ENCODE data around the gene PRSS12. TPM values are rescaled to one million over a fixed set of nuclear protein-coding genes. Genes with fewer than 3 reads are reported as not detected.
"Not testable (repeated sequence)": the region's sequence is repeated elsewhere in the genome, so short reads cannot be mapped to it uniquely, and the experiment has no call there.

PRSS12 gene, protein sequence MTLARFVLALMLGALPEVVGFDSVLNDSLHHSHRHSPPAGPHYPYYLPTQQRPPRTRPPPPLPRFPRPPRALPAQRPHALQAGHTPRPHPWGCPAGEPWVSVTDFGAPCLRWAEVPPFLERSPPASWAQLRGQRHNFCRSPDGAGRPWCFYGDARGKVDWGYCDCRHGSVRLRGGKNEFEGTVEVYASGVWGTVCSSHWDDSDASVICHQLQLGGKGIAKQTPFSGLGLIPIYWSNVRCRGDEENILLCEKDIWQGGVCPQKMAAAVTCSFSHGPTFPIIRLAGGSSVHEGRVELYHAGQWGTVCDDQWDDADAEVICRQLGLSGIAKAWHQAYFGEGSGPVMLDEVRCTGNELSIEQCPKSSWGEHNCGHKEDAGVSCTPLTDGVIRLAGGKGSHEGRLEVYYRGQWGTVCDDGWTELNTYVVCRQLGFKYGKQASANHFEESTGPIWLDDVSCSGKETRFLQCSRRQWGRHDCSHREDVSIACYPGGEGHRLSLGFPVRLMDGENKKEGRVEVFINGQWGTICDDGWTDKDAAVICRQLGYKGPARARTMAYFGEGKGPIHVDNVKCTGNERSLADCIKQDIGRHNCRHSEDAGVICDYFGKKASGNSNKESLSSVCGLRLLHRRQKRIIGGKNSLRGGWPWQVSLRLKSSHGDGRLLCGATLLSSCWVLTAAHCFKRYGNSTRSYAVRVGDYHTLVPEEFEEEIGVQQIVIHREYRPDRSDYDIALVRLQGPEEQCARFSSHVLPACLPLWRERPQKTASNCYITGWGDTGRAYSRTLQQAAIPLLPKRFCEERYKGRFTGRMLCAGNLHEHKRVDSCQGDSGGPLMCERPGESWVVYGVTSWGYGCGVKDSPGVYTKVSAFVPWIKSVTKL
- 6.7 and 12.2 TPM in 2 replicates for total RNA-seq (2014; rRNA removed; shearing (Covaris generic))

DNA sequence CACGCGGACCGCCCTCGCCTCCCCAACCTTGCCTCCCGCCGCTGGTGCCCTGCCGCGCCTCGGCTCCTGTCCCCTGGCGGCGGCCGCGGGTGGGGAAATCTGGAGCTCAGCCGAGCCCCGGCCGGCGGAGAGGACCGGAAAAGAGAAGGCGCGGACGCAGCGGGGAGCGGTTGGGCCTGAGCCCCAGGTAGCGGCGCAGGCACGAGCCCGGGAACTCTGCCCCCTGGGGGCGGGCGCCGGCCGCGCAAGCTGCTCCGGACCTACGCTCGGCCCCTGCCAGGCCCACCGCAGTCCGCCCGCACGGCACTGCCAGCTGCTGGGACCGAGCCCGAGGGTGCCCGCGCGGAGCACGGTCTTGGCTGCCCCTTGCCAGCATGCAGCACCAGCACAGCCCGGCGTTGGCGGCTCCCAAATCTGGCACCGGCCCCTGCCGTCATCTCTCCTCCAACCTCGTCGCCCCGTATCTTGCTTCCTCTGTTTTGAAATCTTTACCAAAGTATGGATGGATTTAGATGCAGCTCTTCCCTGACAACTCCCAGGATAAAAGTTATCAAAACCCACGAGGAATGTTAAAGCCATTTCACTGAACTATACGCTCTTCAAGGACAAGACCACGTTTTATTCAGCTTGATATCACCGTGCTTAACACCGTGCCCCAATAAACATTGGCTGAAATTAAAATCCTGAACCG, at the start of gene PRSS12:
Gene PRSS12, minus strand, starts transcription at position 161 of the 691 bp plus-strand sequence. CDS start 283 bp downstream, outside the sequence.
- peak; percentile 63 for DNase-seq (ENCODE audit: low spot score)

DNA sequence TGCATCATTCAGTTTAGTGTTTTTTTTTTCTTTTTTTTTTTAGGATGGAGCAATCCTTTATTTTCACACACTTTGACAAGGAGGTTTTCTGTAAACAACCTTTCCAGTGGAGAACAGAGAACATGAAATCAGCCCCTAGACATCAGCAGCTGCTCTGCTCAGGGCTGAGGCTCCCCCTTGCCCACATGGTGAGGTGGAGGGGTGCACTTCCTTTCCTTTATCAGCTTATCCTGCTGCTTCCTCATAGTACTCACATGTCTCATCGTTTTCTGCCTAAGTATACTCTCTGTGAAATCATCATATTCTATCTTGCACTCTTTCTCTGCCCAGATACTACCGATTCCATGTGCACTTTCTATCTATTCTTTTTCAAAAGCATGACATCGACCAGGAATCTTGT, 47.6 kb upstream of the PRSS12 start:
- no peak for DNase-seq (ENCODE audit: low spot score)

DNA sequence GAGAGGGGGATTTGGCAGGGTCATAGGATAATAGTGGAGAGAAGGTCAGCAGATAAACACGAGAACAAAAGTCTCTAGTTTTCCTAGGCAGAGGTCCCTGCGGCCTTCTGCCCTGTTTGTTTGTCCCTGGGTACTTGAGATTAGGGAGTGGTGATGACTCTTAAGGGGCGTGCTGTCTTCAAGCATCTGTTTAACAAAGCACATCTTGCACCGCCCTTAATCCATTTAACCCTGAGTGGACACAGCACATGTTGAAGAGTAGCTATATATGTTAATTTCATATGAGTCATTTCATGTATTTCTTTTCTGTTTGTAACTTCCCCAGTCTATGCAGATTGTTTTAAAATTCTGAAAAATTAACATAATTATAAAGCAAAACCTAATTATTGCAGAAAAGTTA, 47.1 kb upstream of the PRSS12 start:
- DNase-seq (ENCODE audit: low spot score), result not testable (repeated sequence)

DNA sequence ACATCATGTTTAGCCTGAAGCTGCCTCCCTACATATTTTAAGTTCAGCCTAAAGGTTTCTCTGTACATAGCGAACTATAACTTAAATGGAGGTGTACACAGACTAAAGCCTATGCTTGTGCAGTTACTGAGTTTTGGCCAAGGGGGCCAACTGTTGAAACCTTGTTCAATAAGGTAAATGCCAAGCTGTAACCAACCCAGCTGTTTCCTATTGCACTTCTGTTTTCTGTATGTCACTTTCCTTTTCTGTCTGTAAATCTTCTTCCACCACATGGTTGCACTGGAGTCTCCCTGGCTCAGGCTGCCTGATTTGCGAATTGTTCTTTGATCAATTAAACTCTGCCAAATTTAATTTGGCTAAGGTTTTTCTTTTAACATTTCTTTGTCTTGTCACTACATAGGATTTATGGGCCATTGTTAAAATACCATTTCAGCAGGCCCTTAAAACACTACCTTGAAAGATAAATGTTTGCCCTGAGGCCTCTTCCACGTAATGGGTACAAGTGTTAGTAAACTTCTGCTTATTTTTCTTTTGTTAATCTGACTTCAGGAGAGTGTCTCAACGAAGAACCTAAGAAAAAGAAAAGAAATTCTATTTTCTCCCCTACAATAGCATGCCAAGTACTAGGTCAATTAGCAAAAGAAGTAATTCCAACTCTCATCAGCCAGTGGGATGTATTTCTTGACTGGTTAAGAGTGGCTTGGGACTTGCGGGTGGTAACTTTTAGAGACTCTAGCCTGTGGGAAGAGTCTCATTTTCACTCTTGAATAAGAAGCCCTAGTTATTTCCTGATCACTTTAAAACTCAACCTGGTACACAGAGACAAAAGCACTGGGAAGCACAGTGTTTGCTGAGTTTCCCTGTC, 45.7 kb upstream of the PRSS12 start:
- no peak for DNase-seq (ENCODE audit: low spot score)

DNA sequence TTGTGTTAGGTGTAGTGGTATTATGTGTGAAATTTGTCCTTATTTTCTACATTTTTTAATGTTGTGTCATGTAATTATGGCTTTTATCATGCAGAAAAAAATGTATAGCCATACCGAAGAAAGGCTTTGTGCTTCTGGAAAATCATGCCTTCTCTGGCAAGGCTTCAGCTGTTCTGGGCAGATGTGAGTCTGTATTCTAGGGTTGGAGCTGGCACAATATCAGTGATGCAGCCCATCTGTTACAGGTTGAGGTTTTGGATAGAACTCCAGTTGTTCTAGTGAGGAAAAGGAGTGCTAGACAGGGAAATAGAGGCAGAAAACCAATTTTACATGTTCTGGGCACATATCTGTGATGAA, 44.8 kb upstream of the PRSS12 start:
- no peak for DNase-seq (ENCODE audit: low spot score)

DNA sequence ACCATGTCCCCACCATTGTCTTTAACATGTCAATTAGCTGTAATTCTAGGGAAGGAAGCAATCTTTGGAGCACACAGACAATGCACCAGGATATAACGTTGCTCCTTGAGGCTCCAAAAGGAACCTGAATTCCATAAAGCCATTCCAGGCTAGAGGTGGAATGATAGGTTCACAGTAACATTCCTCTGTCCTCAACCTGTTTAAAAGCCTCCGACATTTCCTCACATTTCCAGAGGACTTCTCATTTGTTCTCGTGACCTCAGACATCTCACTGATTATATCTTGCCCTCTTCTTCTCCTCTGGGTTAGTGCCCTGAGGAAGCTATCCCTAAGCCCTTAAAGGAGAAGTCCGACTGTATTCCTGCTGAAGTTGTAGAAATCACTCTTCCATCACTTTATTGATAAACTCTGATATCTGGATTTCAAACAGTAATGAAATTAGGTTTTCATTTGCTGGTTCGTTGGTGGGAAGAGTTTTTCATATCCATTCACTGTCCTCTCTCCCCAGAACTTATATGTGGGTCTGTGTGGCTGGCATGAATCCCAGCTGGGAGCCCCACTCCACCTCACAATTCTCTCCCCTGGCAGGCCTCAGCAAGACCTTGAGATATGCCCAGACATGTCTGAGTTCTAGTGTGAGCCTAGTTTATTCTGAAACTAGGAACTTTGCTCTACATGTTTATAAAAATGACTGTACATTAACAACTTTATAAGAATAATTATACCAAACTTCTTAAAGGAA, 44.2 kb upstream of the PRSS12 start:
- no peak for DNase-seq (ENCODE audit: low spot score)

DNA sequence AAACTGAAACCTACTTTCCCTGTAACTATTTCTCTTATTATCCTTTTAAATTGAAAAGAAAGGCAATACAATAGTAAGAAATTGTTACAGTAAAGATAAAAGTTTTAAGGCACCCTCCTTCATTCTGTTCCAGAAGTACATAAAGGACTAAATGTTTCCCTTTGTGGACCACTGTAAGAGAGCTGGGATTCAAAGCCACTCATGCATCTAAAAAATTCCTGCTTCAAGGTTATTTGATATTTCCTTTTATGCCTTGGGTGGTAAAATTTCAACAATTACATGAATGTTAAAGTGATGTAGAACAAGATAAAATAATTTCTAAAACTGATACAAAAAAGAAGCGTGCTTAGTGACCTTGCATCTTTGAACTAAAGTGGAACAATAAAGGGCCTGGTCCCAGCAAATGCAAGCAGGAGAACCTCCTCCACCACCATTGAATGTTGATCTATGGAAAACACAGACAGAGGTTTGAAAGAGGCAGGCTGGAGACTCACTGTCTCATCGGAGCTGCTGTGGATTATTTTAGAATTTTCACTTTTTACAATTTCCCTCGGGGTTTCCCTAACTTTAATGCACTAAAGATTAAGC, 42.3 kb upstream of the PRSS12 start:
- DNase-seq (ENCODE audit: low spot score), result no peak

DNA sequence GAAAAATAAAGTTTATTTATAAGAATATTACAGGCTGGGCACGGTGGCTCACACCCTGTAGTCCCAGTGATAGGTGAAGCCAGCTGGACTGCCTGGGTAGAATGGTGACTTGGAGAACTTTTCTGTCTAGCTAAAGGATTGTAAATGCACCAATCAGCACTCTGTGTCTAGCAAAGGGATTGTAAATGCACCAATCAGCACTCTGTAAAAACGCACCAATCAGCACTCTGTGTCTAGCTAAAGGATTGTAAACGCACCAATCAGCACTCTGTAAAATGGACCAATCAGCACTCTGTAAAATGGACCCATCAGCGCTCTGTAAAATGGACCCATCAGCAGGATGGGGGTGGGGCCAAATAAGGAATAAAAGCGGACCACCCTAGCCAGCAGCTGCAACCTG, 39.7 kb upstream of the PRSS12 start:
- not testable (repeated sequence) for DNase-seq (ENCODE audit: low spot score)

DNA sequence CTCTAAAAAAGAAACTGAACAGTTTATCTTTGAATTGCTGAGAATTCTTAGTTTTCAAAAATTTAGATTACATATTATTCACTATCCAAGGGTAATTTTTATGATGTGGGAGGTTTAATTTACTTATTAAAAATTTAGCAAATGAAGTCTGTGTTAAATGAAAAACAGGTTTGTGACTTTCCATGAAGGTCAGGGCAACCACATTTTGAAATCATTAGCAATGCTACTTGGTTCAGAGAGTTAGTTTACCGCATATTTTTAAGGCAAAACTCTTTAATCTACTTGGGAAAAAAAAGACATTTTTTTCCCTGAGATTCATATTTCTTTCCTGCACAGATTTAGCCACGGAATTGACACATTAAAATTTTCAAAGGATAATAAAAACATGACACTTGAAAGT, 37.3 kb upstream of the PRSS12 start:
- DNase-seq (ENCODE audit: low spot score), result no peak

DNA sequence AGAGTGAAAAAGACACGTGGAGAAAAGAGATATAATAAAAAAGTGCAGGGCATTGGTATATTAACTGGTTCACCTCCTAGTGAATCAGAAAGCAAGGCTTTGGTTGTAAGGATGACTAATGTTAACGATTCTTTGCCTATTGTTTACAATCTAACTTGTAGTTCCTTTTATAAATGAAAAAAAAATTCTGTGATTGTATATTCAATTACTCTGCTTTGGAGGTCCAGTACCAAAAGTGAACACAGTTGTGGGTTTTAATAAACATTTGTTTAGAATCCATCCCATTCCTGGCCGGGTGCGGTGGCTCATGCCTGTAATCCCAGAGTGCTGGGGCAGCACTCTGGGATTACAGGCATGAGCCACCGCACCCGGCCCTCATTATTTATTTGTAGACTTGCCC, 36.9 kb upstream of the PRSS12 start:
- peak; percentile 35 for DNase-seq (ENCODE audit: low spot score)

DNA sequence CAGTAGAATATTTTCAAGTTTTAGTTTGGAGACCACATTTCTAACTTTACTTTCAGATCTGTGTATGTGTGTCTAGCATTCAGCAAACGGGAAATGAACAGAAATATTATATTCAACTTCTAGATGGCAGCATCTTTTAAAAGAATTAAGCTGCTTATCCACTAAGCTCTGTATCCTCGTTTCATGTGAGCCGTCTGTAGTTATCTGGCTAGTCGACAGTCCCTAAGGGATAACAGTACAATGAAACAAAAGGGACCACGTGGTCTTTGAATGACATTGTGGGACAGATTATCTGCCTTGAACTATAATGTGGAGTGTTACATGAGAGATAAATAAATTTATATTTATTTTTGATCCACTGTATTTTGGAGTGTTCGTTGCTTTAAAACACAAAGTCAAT, 35.8 kb upstream of the PRSS12 start:
- no peak for DNase-seq (ENCODE audit: low spot score)

DNA sequence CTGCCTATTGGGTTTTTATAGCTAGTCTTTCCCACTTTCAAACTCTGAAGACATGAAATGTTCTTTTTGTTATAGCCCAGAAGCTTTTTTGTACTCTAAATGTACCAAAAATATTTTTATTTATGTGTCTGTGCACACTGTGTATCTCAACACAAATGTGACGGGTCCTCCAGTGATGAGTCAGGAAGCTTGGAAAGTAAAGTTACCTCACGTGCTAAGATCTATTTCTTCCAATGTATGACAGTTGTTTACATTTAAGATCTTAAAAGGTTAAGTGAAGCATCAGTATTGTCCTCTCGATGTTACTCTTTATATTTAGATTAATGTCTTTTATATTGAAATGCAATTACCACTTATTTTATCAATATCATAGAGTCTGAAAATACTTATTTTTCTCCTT, 29.1 kb upstream of the PRSS12 start:
- no peak for DNase-seq (ENCODE audit: low spot score)

DNA sequence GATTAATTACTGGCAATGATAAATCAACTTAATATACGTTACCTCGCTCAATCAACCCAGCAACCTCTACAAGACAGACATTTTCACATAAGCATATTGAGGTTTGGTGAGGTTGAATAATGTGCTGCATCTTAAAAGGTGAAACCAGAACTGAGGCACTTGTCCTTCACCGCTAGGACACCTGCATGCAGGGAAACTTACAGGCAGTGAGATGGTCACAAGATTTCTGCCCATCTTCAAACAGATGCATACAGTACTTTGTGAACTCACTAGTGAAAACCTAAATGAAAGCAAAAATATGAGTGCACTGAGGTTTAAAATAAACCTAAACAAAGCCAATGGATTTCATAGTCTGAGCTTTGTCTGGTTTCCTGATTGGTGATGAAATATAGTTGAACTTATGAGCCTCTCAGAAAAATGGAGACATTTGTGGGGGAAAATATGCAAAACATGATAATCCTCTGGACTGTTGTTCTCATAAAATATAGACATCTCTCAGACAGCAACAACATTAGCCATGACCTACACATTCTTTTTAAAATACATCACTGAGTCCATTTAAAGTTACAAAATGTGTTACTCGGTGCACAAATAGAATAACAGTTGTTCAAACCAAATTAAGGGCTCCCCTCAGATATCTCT, 20.9 kb upstream of the PRSS12 start:
- DNase-seq (ENCODE audit: low spot score), result no peak

DNA sequence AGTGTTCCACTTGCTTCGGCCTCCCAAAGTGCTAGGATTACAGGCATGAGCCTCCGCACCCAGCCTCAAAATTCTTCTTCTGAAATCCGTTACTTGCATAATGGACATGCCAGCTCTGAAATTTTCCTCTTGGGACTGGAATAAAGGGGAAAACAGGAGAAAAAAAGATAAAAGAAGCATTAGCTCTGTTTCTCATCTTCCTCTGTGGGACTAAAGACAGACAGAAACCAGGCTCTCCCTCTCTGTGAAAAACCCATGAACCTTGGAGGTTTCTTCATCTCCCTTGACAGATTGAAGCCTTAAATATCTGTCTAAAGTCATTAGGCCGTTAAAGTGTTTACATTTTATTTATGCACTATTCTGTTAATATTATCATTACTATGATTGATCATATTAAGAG, 19.4 kb upstream of the PRSS12 start:
- no peak for DNase-seq (ENCODE audit: low spot score)

DNA sequence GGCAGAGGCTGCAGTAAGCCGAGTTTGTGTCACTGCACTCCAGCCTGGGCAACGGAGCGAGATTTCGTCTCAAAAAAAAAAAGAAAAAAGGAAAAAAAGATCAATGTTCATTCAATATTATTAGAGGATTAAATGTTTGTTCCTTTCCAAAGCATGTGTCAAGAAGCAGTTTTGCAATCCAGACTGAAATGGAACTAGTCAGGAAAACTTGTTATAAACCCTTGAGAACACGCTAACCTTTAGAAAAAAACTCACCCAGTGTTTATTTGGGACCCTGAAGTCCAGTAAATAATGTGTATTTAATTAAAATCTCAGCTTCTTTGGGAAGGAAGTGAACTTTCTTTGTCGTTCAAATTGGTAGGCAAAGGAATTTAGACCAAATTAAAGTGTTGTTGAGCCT, 16.4 kb upstream of the PRSS12 start:
- DNase-seq (ENCODE audit: low spot score), result no peak

DNA sequence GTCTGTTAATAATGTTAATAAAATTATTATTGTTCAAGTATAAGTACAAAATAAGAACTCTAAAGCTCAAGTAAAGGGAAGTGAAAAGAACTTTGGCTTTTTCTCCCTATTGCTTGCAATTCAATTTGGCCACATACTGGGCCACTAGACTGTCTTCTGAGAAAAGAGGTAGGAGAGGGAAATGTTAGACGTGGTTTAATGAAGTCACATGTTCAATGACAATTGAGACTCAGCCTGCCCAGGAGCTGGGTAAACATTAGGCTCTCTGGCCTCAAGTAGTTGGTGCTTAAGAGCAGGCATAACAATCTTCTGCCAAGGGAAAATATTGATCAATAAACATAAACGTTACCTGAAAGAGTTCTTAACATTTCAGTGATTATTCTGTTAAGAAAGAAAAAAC, 15.1 kb upstream of the PRSS12 start:
- no peak for DNase-seq (ENCODE audit: low spot score)

DNA sequence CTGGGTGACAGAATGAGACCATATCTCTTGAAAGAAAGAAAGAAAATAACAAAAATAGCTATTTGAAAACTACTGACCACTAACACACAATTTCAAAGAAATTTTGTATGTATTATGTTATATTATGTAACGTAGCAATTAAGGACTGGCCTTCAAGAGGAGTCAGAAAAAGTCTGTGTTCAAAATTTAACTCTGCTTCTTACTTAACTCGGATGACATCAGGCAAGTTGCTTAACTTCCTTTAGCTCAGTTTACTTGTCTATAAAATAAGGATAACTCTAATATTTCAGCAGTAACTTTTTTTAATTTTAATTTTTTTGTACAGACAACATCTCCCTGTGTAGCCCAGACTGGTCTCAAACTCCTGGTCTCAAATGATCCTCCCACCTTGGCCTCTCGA, 14.6 kb upstream of the PRSS12 start:
- no peak for DNase-seq (ENCODE audit: low spot score)

DNA sequence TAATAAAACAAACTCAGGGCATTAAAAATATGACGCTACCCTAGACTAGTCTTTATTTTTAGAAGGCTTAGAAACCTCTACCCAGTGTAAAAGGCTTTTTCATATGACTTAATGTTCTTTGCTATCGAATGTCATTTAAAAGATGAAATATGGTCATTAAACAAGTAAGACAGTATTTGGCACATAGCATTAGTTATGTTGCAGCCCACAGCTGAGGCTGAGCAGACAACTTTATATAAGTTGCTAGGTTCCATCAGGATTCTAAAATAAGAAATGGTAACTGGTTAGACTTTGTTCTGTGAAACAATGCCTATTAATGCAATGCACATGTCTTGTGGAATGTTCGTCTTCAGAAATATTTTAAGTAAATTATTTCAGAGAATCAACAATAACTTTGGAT, 10.4 kb upstream of the PRSS12 start:
- DNase-seq (ENCODE audit: low spot score), result no peak

DNA sequence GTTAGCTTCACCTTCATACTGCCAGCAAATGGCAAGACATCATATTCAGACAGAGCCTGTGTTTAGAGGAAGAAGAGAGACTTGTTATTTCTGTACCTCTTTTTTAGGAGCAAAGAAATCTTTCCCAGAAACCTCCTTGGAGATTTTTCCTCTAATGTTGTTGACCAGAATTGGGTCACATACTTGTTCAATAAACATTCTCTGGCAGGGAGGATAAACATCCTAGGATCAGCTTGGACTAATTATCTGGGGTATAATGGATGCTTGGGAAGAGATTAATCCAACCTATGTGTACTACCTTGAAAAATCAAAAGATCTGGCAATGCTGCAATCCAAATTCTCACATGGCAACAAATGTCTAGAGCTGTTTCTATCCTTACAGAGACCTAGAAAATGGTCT, 8.4 kb upstream of the PRSS12 start:
- DNase-seq (ENCODE audit: low spot score), result no peak

DNA sequence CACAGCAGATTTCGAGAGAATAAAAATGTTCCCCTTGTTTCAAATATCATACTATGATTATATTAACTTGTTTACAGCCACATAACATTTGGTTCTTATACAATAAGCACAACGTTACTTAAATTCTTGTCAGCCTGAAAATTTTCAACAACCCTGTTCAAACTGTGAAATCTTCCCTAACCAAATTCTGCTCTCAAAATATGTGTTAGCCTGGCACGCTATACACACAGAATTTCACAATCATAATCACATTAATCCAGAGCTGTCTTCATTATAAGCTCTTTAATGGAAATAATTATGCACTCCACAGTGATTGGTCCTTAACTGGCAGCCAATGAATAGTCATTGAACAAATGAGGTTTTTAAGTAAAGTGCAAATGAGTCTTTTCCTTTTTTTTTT, 7.3 kb upstream of the PRSS12 start:
- DNase-seq (ENCODE audit: low spot score), result no peak

Data from H4 (cell line).